Esophagus squamous epithelium (tissue), 5 donors: ENCODE data around the gene CCDC192. TPM values are rescaled to one million over a fixed set of nuclear protein-coding genes. Genes with fewer than 3 reads are reported as not detected.

Experiments
- DNase-seq: peaks from one replicate; lab custom pipeline; 2025; lab: John Stamatoyannopoulos, UW
- H3K27ac ChIP-seq, 4 donors: fragments of 200-600 bp; sonication (generic); one replicate each; pipeline ENCODE4 v1.5.1; 2016 to 2019; ENCODE audit warnings: mild to moderate bottlenecking in 1 of 4
- H3K27me3 ChIP-seq, 4 donors: fragments of 200-600 bp; sonication (generic); 1 replicate in 3 of 4; 2 replicates in 1 of 4; pipeline versions ENCODE4 v1.5.1 to v1.6.0; 2017 to 2021; ENCODE audit warnings: antibody characterized with exemption in 1 of 4
- H3K36me3 ChIP-seq, 3 donors: fragments of 200-600 bp; sonication (generic); one replicate each; pipeline ENCODE4 v1.5.1; 2016 to 2019
- H3K4me1 ChIP-seq, 3 donors: fragments of 200-600 bp; sonication (generic); one replicate each; pipeline ENCODE4 v1.5.1; 2017 to 2019
- H3K4me3 ChIP-seq, 4 donors: fragments of 200-600 bp; sonication (generic); 1 replicate in 3 of 4; 2 replicates in 1 of 4; pipeline ENCODE4 v1.5.1; 2016 to 2019; ENCODE audit warnings: mild to moderate bottlenecking in 2 of 4, moderate library complexity in 1 of 4
- H3K9me3 ChIP-seq, 3 donors: fragments of 200-600 bp; sonication (generic); one replicate each; pipeline ENCODE4 v1.5.1; 2016 to 2019
- CTCF ChIP-seq, 6 experiments: fragments of 450-650 bp in 4 of 6; fragments of 200-600 bp in 2 of 6; sonication (generic) in 2 of 6; IDR thresholded peaks; one replicate each; pipeline ENCODE4 v1.5.1; 2016 to 2019; ENCODE audit warnings: antibody characterized with exemption in 6 of 6, mild to moderate bottlenecking in 4 of 6, moderate library complexity in 4 of 6
- POLR2A ChIP-seq, 4 donors: fragments of 450-650 bp; IDR thresholded peaks; one replicate each; pipeline ENCODE4 v1.6.1; 2017; ENCODE audit warnings: antibody characterized with exemption in 4 of 4, mild to moderate bottlenecking in 4 of 4, moderate library complexity in 3 of 4
- WGBS, 2 donors: methylation state at CpG; one replicate each; pipeline ENCODE4 v1.1.5; 2018; 5-methylcytosine and 5-hydroxymethylcytosine counted together
- intact Hi-C: fragments of 100-400 bp; cut with DNase I; formaldehyde crosslinking; loops from one replicate; pipeline ENCODE4 v1.15.0; 2022
- total RNA-seq, 4 donors: library from RNA; depleted of rRNA; stranded (reverse); fragments of >200 nt; gene quantifications; one replicate each; pipeline ENCODE4 v1.1.0, GENCODE V29; 2016
- donor health status: DM: yes; HTN: yes; CAD: no.

The CCDC192 gene
- total RNA-seq, 4 donors from 2014 or later, result not detected

GRCh38 chr5:127867022-127867783 lies 164.0 kb downstream of the CCDC192 start:
- no peaks in the 10 kb centered on the region for H3K9me3 ChIP-seq
- H3K27ac ChIP-seq, result no peak overlapping the region
- peaks cover 0 to 5% (median 0%) of the 10 kb centered on the region in 4 donors for H3K27me3 ChIP-seq
- no peak overlapping the region for H3K4me3 ChIP-seq
- DNase-seq, result no peak
- no peaks in the 10 kb centered on the region for H3K36me3 ChIP-seq
- no peak for TF ChIP-seq CTCF (IDR thresholded peaks at IDR 0.05)
- TF ChIP-seq POLR2A (IDR thresholded peaks at IDR 0.05), result no peak
- WGBS, 2 donors, result 41 to 54% methylated on average over 6 of the region's 6 CpGs
- H3K4me1 ChIP-seq, result peaks cover 9 to 27% (median 11%) of the 10 kb centered on the region in 3 donors
- intact Hi-C loops, result no loop called here

- no peak for TF ChIP-seq POLR2A (IDR thresholded peaks at IDR 0.05)
- no peak for TF ChIP-seq CTCF (IDR thresholded peaks at IDR 0.05)
- H3K9me3 ChIP-seq, result no peaks in the 10 kb centered on the region
- no peak for DNase-seq
- WGBS, 2 donors, result 21 to 26% methylated on average over 4 of the region's 4 CpGs
- H3K4me1 ChIP-seq, result peaks cover 11 to 37% (median 14%) of the 10 kb centered on the region in 3 donors
- no peak overlapping the region for H3K4me3 ChIP-seq
- peak overlapping the region in 1 of 4 donors; percentile 36 for H3K27ac ChIP-seq
- H3K36me3 ChIP-seq, result no peaks in the 10 kb centered on the region
- H3K27me3 ChIP-seq, result peaks cover 0 to 9% (median 0%) of the 10 kb centered on the region in 4 donors
- intact Hi-C loops, result no loop called here
These were observed 167.7 kb downstream of the CCDC192 start for GRCh38 chr5:127870914-127871313.

DNA sequence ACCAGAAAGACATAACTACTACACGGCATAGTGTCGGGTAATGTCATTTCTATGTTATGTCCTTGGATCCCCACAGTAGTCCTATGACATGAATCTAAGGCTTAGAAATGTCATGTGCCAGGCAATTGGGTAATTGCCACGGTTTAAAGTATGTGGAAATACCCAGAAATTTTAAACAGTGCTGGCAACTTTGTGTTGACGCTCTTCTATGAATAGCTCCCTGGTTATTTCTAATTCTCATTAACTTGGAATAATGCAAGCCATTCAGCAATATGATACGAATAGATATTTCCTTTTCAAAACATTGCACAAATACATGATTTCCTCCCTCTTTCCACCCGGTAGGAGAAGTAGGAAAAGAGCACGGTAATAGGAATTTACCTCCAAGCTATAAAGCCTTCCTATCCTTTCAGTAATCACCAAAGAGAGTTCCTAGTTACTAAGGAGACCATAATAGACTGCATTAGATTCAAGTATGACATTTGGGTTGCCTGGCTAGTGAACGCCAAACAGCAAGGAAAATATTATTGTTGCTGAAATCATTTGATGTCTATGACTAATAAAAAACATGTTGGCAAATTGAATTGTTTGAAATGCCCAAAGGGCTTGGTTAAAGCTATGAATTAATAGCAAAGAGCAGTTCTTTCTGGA lies 168.4 kb downstream of the CCDC192 start:
- TF ChIP-seq CTCF (IDR thresholded peaks at IDR 0.05) (no peak), POLR2A (IDR thresholded peaks at IDR 0.05) (no peak)
- Histone ChIP-seq H3K9me3 (no peaks in the 10 kb centered on the region), H3K27ac (peak overlapping the region in 3 of 4 donors; percentile 9 to 42 (median 36)), H3K27me3 (peaks cover 0 to 9% (median 0%) of the 10 kb centered on the region in 4 donors), H3K4me3 (no peak overlapping the region), H3K4me1 (peaks cover 11 to 42% (median 14%) of the 10 kb centered on the region in 3 donors), H3K36me3 (no peaks in the 10 kb centered on the region)
- no peak for DNase-seq
- intact Hi-C loops, result no loop called here
- WGBS, 2 donors, result 8 to 20% methylated on average over 8 of the region's 8 CpGs

GRCh38 chr5:127872494-127872893 lies 169.3 kb downstream of the CCDC192 start:
- TF ChIP-seq POLR2A (IDR thresholded peaks at IDR 0.05), result no peak
- no peak for TF ChIP-seq CTCF (IDR thresholded peaks at IDR 0.05)
- peak overlapping the region in 2 of 4 donors; percentile 36 to 59 for H3K27ac ChIP-seq
- intact Hi-C loops, result no loop called here

More at GRCh38 chr5:127872494-127872893, 169.3 kb downstream of the CCDC192 start:
- no peak for DNase-seq
- Histone ChIP-seq H3K36me3 (no peaks in the 10 kb centered on the region), H3K9me3 (no peaks in the 10 kb centered on the region), H3K4me1 (peaks cover 11 to 38% (median 14%) of the 10 kb centered on the region in 3 donors), H3K4me3 (no peak overlapping the region), H3K27me3 (peaks cover 0 to 9% (median 0%) of the 10 kb centered on the region in 4 donors)
